ENCODE measurements around the gene LGALS14. TPM values are rescaled to one million over a fixed set of nuclear protein-coding genes. Genes with fewer than 3 reads are reported as not detected.

Gene LGALS14
- total RNA-seq, 1 donor from 2014 or later = not detected

DNA sequence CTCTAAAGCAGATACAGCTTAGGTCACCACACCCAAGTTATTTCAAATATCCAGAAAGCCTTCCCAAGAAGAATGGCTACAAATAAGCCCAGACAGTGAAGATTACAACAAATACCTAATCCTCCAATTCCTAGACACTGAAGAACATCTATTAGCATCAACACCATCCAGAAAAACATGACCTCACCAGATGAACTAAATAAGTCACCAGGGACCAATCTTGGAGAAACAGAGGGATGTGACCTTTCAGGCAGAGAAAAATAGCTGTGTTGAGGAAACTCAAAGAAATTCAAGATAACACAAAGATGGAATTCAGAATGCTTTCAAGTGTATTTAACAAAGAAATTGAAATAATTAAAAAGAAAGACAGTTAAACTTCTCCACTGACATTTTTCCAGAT is 48.5 kb downstream of the LGALS14 start:
- Histone ChIP-seq H3K4me1 (no peaks in the 10 kb centered on the region), H3K9me3 (no peaks in the 10 kb centered on the region), H3K27ac (no peak overlapping the region), H3K27me3 (no peaks in the 10 kb centered on the region), H3K4me3 (no peak overlapping the region), H3K36me3 (no peaks in the 10 kb centered on the region)
- intact Hi-C loops (cut with DNase I) = no loop called here
- TF ChIP-seq, protein P1, sequence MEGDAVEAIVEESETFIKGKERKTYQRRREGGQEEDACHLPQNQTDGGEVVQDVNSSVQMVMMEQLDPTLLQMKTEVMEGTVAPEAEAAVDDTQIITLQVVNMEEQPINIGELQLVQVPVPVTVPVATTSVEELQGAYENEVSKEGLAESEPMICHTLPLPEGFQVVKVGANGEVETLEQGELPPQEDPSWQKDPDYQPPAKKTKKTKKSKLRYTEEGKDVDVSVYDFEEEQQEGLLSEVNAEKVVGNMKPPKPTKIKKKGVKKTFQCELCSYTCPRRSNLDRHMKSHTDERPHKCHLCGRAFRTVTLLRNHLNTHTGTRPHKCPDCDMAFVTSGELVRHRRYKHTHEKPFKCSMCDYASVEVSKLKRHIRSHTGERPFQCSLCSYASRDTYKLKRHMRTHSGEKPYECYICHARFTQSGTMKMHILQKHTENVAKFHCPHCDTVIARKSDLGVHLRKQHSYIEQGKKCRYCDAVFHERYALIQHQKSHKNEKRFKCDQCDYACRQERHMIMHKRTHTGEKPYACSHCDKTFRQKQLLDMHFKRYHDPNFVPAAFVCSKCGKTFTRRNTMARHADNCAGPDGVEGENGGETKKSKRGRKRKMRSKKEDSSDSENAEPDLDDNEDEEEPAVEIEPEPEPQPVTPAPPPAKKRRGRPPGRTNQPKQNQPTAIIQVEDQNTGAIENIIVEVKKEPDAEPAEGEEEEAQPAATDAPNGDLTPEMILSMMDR (IDR thresholded peaks at IDR 0.05) = no peak
- TF ChIP-seq POLR2A (IDR thresholded peaks at IDR 0.05) (no peak), POLR2AphosphoS5 (IDR thresholded peaks at IDR 0.05; ENCODE audit: insufficient read depth in 1 of 2, low read depth in 1 of 2) (no peak)
- DNase-seq (ENCODE audit: extremely low spot score in 2 of 2) = no peak

DNA sequence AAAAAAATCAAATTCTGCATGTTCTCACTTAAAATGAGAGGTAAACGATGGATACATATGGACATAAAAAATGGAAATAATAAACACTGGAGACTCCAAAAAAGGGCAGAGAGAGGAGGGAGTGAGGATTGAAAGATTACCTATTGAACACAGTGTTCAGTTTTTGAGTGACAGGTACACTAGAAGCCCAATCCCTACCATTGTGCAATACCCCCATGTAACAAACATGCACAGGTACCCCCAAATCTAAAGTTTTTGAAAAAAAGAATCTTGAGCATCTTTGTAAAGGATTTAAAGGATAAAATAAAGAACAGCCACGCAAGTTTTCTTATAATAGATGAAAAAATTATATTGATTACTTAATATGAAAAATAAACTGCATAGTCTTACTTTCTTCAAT is 50.3 kb downstream of the LGALS14 start:
- Histone ChIP-seq H3K4me3 (no peak overlapping the region), H3K36me3 (no peaks in the 10 kb centered on the region), H3K27me3 (no peaks in the 10 kb centered on the region), H3K9me3 (no peaks in the 10 kb centered on the region), H3K27ac (no peak overlapping the region), H3K4me1 (no peaks in the 10 kb centered on the region)
- DNase-seq (ENCODE audit: extremely low spot score in 2 of 2) = no peak
- TF ChIP-seq, protein P1 (IDR thresholded peaks at IDR 0.05) = no peak
- TF ChIP-seq POLR2AphosphoS5 (IDR thresholded peaks at IDR 0.05; ENCODE audit: insufficient read depth in 1 of 2, low read depth in 1 of 2) = no peak
- no peak for TF ChIP-seq POLR2A (IDR thresholded peaks at IDR 0.05)
- intact Hi-C loops (cut with DNase I) = no loop called here

DNA sequence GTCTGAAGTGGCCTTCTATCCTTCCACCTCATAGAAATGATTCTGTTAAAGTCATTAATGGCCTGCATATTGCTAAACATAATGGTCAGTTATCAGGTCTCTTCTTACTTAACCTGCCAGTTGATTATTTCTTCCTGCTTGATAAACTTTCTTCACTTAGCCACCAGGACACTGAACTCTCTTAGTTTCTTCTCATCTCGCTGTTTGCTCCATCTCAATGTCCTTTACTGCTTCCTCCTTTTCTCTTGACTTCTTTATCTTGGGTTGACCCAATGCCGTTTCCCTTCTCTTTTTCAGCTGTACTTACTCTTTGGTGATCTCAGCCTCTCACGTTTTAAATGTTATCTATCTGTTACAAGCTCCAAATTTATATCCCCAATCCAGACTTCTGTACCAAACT is 50.7 kb downstream of the LGALS14 start:
- no peak for DNase-seq (ENCODE audit: extremely low spot score in 2 of 2)
- no peak overlapping the region for H3K4me3 ChIP-seq
- H3K27me3 ChIP-seq = no peaks in the 10 kb centered on the region
- H3K9me3 ChIP-seq = no peaks in the 10 kb centered on the region
- intact Hi-C loops (cut with DNase I) = no loop called here
- no peak overlapping the region for H3K27ac ChIP-seq
- no peaks in the 10 kb centered on the region for H3K36me3 ChIP-seq
- H3K4me1 ChIP-seq = no peaks in the 10 kb centered on the region
- TF ChIP-seq POLR2AphosphoS5 (IDR thresholded peaks at IDR 0.05; ENCODE audit: insufficient read depth in 1 of 2, low read depth in 1 of 2) (no peak), POLR2A (IDR thresholded peaks at IDR 0.05) (no peak)
- TF ChIP-seq, protein P1 (IDR thresholded peaks at IDR 0.05) = no peak

Small RNA genes within 50 kb of the gene (small RNA-seq; reads per million reads assigned to genes)
- not detected for gene RPS29P27

Other genes starting within 250 kb of the LGALS14 start
- 65.3 TPM for gene TIMM50, start 223.6 kb upstream of the LGALS14 start, total RNA-seq
- gene DLL3, start 205.5 kb upstream of the LGALS14 start, total RNA-seq = not detected
- gene SELENOV, start 189.3 kb upstream of the LGALS14 start, total RNA-seq = not detected
- gene EID2B, start 171.6 kb upstream of the LGALS14 start, total RNA-seq = 3.7 TPM
- gene EID2, start 164.3 kb upstream of the LGALS14 start, total RNA-seq = 13.5 TPM
- gene LGALS13, start 102.0 kb upstream of the LGALS14 start, total RNA-seq = not detected
- gene LGALS16, start 48.6 kb upstream of the LGALS14 start, total RNA-seq = not detected
- not detected for gene CLC, start 33.5 kb downstream of the LGALS14 start, total RNA-seq
- not detected for gene LEUTX, start 74.4 kb downstream of the LGALS14 start, total RNA-seq
- 5.6 TPM for gene DYRK1B, start 129.7 kb downstream of the LGALS14 start, total RNA-seq
- 180 TPM for gene FBL, start 141.9 kb downstream of the LGALS14 start, total RNA-seq
- 31.7 TPM for gene FCGBP, start 230.2 kb downstream of the LGALS14 start, total RNA-seq